ENCODE results near the gene NSMF. TPM values are rescaled to one million over a fixed set of nuclear protein-coding genes. Genes with fewer than 3 reads are reported as not detected.

The NSMF gene
- total RNA-seq, 1 donor from 2014 or later = 52.5 TPM

- no peak overlapping the region for H3K4me3 ChIP-seq (ENCODE audit: low read depth, low read length)
- H3K27me3 ChIP-seq (ENCODE audit: control insufficient read depth, insufficient read depth, low read length) = no peaks in the 10 kb centered on the region
- no peak for DNase-seq (ENCODE audit: low read depth)
- no peak for TF ChIP-seq CTCF (IDR thresholded peaks at IDR 0.05; ENCODE audit: insufficient read depth, low read length, poor library complexity, severe bottlenecking)
- no peaks in the 10 kb centered on the region for H3K36me3 ChIP-seq (ENCODE audit: control insufficient read depth, insufficient read depth, low read length)
Observed at GRCh38 chr9:137488327-137488653, 29.2 kb upstream of the NSMF start.

- TF ChIP-seq CTCF (IDR thresholded peaks at IDR 0.05; ENCODE audit: insufficient read depth, low read length, poor library complexity, severe bottlenecking) = no peak
- no peaks in the 10 kb centered on the region for H3K36me3 ChIP-seq (ENCODE audit: control insufficient read depth, insufficient read depth, low read length)
- H3K27me3 ChIP-seq (ENCODE audit: control insufficient read depth, insufficient read depth, low read length) = no peaks in the 10 kb centered on the region
- no peak overlapping the region for H3K4me3 ChIP-seq (ENCODE audit: low read depth, low read length)
- DNase-seq (ENCODE audit: low read depth) = no peak
Observed at GRCh38 chr9:137487454-137488326, 28.6 kb upstream of the NSMF start.

- DNase-seq (ENCODE audit: low read depth) = no peak
- no peak overlapping the region for H3K4me3 ChIP-seq (ENCODE audit: low read depth, low read length)
- H3K36me3 ChIP-seq (ENCODE audit: control insufficient read depth, insufficient read depth, low read length) = no peaks in the 10 kb centered on the region
- no peak for TF ChIP-seq CTCF (IDR thresholded peaks at IDR 0.05; ENCODE audit: insufficient read depth, low read length, poor library complexity, severe bottlenecking)
- no peaks in the 10 kb centered on the region for H3K27me3 ChIP-seq (ENCODE audit: control insufficient read depth, insufficient read depth, low read length)
Observed at GRCh38 chr9:137486545-137487453, 27.7 kb upstream of the NSMF start.

- Histone ChIP-seq H3K27me3 (ENCODE audit: control insufficient read depth, insufficient read depth, low read length) (no peaks in the 10 kb centered on the region), H3K4me3 (ENCODE audit: low read depth, low read length) (no peak overlapping the region), H3K36me3 (ENCODE audit: control insufficient read depth, insufficient read depth, low read length) (no peaks in the 10 kb centered on the region)
- DNase-seq (ENCODE audit: low read depth) = no peak
- no peak for TF ChIP-seq CTCF (IDR thresholded peaks at IDR 0.05; ENCODE audit: insufficient read depth, low read length, poor library complexity, severe bottlenecking)
Observed at GRCh38 chr9:137486141-137486490, 27.0 kb upstream of the NSMF start.

- peaks cover 5% of the 10 kb centered on the region for H3K27me3 ChIP-seq (ENCODE audit: control insufficient read depth, insufficient read depth, low read length)
- no peak overlapping the region for H3K4me3 ChIP-seq (ENCODE audit: low read depth, low read length)
- no peak for TF ChIP-seq CTCF (IDR thresholded peaks at IDR 0.05; ENCODE audit: insufficient read depth, low read length, poor library complexity, severe bottlenecking)
- no peaks in the 10 kb centered on the region for H3K36me3 ChIP-seq (ENCODE audit: control insufficient read depth, insufficient read depth, low read length)
- no peak for DNase-seq (ENCODE audit: low read depth)
Observed at GRCh38 chr9:137485343-137486140, 26.4 kb upstream of the NSMF start.

All from kidney epithelial cell (primary cell).